Ovary (tissue), 9 donors: ENCODE data around the gene DNAI4. TPM values are rescaled to one million over a fixed set of nuclear protein-coding genes. Genes with fewer than 3 reads are reported as not detected.

Source experiments
- DNase-seq, 5 donors: peaks; one replicate each; pipeline ENCODE4 v3.0.0-alpha.2; 2019 to 2020
- H3K27ac ChIP-seq, 2 donors: fragments of 200-600 bp; one replicate each; pipeline versions ENCODE4 v1.5.1 to v1.8.0; 2019 to 2022
- H3K27me3 ChIP-seq: fragments of 200-600 bp; one replicate; pipeline ENCODE4 v1.8.0; 2022
- H3K36me3 ChIP-seq: fragments of 200-600 bp; sonication (generic); one replicate; pipeline ENCODE4 v1.5.1; 2019
- H3K4me1 ChIP-seq: one replicate; pipeline ENCODE4 v1.8.1; 2013; ENCODE audit warnings: mild to moderate bottlenecking, moderate library complexity; ENCODE audit not compliant: insufficient read depth
- H3K4me3 ChIP-seq: fragments of 200-600 bp; sonication (generic); one replicate; pipeline ENCODE4 v1.5.1; 2017
- H3K9me3 ChIP-seq, 2 donors: fragments of 200-600 bp in 1 of 2; sonication (generic) in 1 of 2; one replicate each; pipeline versions ENCODE4 v1.5.1 to v1.8.1; 2013 to 2019; ENCODE audit warnings: mild to moderate bottlenecking in 1 of 2, moderate library complexity in 1 of 2
- EP300 ChIP-seq: sonication (generic); formaldehyde crosslinking; IDR thresholded peaks from one replicate; pipeline ENCODE4 v1.6.1; 2017; ENCODE audit warnings: antibody characterized with exemption
- POLR2A ChIP-seq: fragments of 450-650 bp; IDR thresholded peaks from one replicate; pipeline ENCODE4 v1.6.1; 2017; ENCODE audit warnings: antibody characterized with exemption, mild to moderate bottlenecking, moderate library complexity
- WGBS, 3 donors: extraction: QIAGEN DNeasy Blood & Tissue Kit in 1 of 3; methylation state at CpG; one replicate each; pipeline versions ENCODE4 v1.1.5 to v1.1.7; 2013 to 2017; 5-methylcytosine and 5-hydroxymethylcytosine counted together
- intact Hi-C, 4 donors: fragments of 100-400 bp; cut with DNase I; formaldehyde crosslinking; loops; one replicate each; pipeline versions ENCODE4 v1.11.0 to v1.15.1; 2022 to 2023
- polyA plus RNA-seq, 2 donors: library from polyadenylated mRNA; stranded (reverse); fragments of 200-250 nt in 1 of 2; fragments of 350-450 nt in 1 of 2; fragmentation: Illumina TruSeq in 1 of 2; extraction: RNeasy Lipid Tissue Mini Kit (QIAGEN cat#74804) in 1 of 2; gene quantifications; one replicate each; pipeline ENCODE4 v1.2.3, GENCODE V29; 2013 to 2014
- total RNA-seq, 7 donors: library from RNA; depleted of rRNA in 2 of 7; stranded (reverse); fragments of >200 nt in 2 of 7; fragmentation: NEBNext Ultra II Directional in 3 of 7; extraction: Animal tissue kit (Norgen Biotek cat#: 25700) in 3 of 7; gene quantifications; one replicate each; pipeline versions ENCODE4 v1.1.0 to v1.2.4, GENCODE V29; 2016 to 2023
- TF ChIP-seq, protein P1 (sequence below), 3 donors: fragments of 450-650 bp in 2 of 3; fragments of 200-600 bp in 1 of 3; IDR thresholded peaks; one replicate each; pipeline versions ENCODE4 v1.5.1 to v1.8.0; 2016 to 2022; ENCODE audit warnings: antibody characterized with exemption in 3 of 3, mild to moderate bottlenecking in 1 of 3
- donor health status: DM: no; HTN: no; CAD: no; lungs with moderate emphysema.
- donor health status: DM: no; HTN: no; CAD: no.
- donor health status: Bipolar disorder and iron deficiency.
- donor health status: DM: yes; HTN: yes; CAD: no.
- donor health status: DM: no; HTN: no; CAD: no.
- donor health status: DM: yes; HTN: yes; CAD: no.

Gene DNAI4
- total and polyA plus RNA-seq, 9 donors, result 2.5 to 52.6 (median 27.2) TPM

- intact Hi-C loops, result no loop called here
- Histone ChIP-seq H3K27me3 (no peaks in the 10 kb centered on the region), H3K4me1 (no peaks in the 10 kb centered on the region), H3K9me3 (no peaks in the 10 kb centered on the region), H3K27ac (no peak overlapping the region), H3K36me3 (no peaks in the 10 kb centered on the region), H3K4me3 (no peak overlapping the region)
- TF ChIP-seq POLR2A (no peak), EP300 (no peak)
- TF ChIP-seq, protein P1, sequence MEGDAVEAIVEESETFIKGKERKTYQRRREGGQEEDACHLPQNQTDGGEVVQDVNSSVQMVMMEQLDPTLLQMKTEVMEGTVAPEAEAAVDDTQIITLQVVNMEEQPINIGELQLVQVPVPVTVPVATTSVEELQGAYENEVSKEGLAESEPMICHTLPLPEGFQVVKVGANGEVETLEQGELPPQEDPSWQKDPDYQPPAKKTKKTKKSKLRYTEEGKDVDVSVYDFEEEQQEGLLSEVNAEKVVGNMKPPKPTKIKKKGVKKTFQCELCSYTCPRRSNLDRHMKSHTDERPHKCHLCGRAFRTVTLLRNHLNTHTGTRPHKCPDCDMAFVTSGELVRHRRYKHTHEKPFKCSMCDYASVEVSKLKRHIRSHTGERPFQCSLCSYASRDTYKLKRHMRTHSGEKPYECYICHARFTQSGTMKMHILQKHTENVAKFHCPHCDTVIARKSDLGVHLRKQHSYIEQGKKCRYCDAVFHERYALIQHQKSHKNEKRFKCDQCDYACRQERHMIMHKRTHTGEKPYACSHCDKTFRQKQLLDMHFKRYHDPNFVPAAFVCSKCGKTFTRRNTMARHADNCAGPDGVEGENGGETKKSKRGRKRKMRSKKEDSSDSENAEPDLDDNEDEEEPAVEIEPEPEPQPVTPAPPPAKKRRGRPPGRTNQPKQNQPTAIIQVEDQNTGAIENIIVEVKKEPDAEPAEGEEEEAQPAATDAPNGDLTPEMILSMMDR (IDR thresholded peaks at IDR 0.05), result no peak
- no peak for DNase-seq
Measured at GRCh38 chr1:66840929-66841328, 83.7 kb downstream of the DNAI4 start.

DNA sequence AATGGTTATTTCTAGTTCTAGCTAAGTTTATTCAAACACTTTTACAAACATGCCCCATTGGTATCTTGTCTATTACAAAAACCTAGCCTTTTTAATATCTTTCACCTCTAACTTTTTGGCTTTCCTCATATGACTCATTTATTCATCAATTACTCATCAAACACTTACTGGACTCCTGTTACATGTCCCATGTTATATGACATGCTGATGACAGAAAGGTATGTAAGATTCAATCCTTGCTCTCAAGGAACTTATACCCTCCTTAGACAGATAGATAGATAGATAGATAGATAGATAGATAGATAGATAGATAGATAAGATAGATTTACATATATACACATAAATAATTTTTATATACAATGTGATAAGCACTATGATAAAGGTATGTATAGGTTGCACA, 89.7 kb downstream of the DNAI4 start:
- TF ChIP-seq POLR2A (no peak), EP300 (no peak)
- TF ChIP-seq, protein P1 (IDR thresholded peaks at IDR 0.05), result no peak
- H3K27me3 ChIP-seq, result no peaks in the 10 kb centered on the region
- no peak overlapping the region for H3K27ac ChIP-seq

DNA sequence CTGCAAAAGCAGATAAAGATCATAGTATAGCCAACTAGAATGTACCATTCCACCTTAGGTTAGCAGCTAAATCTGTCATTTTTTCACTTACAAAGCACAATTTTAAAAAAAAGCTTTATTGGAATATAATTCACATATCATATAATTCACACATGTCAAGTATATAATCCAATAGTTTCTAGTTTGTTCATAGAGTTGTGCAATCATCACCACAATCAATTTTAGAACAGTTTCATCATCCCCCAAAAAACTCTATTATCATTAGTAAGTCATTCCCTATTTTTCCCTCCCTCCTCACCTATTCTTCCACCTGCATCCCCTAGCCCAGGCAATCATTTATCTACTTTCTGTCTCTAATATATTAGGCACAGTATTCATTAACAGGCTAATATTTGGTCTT, 91.5 kb downstream of the DNAI4 start:
- H3K4me3 ChIP-seq, result no peak overlapping the region
- H3K9me3 ChIP-seq, result no peaks in the 10 kb centered on the region
- H3K36me3 ChIP-seq, result no peaks in the 10 kb centered on the region
- DNase-seq, result no peak
- no peak overlapping the region for H3K27ac ChIP-seq
- TF ChIP-seq, protein P1 (IDR thresholded peaks at IDR 0.05), result no peak
- TF ChIP-seq EP300, result no peak
- intact Hi-C loops, result no loop called here
- no peaks in the 10 kb centered on the region for H3K4me1 ChIP-seq
- no peaks in the 10 kb centered on the region for H3K27me3 ChIP-seq

More for the DNA sequence above, 89.7 kb downstream of the DNAI4 start:
- Histone ChIP-seq H3K9me3 (no peaks in the 10 kb centered on the region), H3K4me1 (no peaks in the 10 kb centered on the region), H3K36me3 (no peaks in the 10 kb centered on the region), H3K4me3 (no peak overlapping the region)
- no peak for DNase-seq
- intact Hi-C loops, result no loop called here

GRCh38 chr1:66831529-66832239, 93.0 kb downstream of the DNAI4 start:
- no peak for DNase-seq
- H3K27ac ChIP-seq, result no peak overlapping the region
- H3K4me1 ChIP-seq, result no peaks in the 10 kb centered on the region
- no peaks in the 10 kb centered on the region for H3K9me3 ChIP-seq
- 76 to 81% (median 78%) methylated on average over 3 of the region's 3 CpGs for WGBS, 3 donors
- H3K36me3 ChIP-seq, result no peaks in the 10 kb centered on the region
- intact Hi-C loops, result no loop called here
- TF ChIP-seq POLR2A, result no peak
- TF ChIP-seq, protein P1 (IDR thresholded peaks at IDR 0.05), result no peak
- no peak for TF ChIP-seq EP300
- H3K27me3 ChIP-seq, result no peaks in the 10 kb centered on the region
- no peak overlapping the region for H3K4me3 ChIP-seq
